Left renal cortex interstitium (tissue), 4 donors: ENCODE data around the gene CDT1. TPM values are rescaled to one million over a fixed set of nuclear protein-coding genes. Genes with fewer than 3 reads are reported as not detected.

ENCODE experiments used
- DNase-seq, 4 donors: peaks; one replicate each; pipeline ENCODE4 v3.0.0-alpha.2; 2013; ENCODE audit warnings: low read depth in 4 of 4, low spot score in 2 of 4, missing footprints in 1 of 4
- polyA plus RNA-seq, 4 donors: library from polyadenylated mRNA; unstranded; fragments of 120-200 nt; gene quantifications; one replicate each; pipeline ENCODE4 v1.2.1, GENCODE V29; 2013; ENCODE audit not compliant: insufficient read length in 4 of 4

CDT1 gene
- polyA plus RNA-seq, 4 donors = 9.5 to 26.8 (median 18.8) TPM

- no peak for DNase-seq
Observed at GRCh38 chr16:88834670-88835069, 31.1 kb downstream of the CDT1 start.

GRCh38 chr16:88835383-88835782, 31.8 kb downstream of the CDT1 start:
- DNase-seq = no peak

- DNase-seq = no peak
Observed at GRCh38 chr16:88835818-88836217, 32.2 kb downstream of the CDT1 start.

GRCh38 chr16:88836791-88837190, 33.2 kb downstream of the CDT1 start:
- DNase-seq = no peak

- DNase-seq = no peak
Observed at GRCh38 chr16:88837806-88838205, 34.2 kb downstream of the CDT1 start.

- DNase-seq = no peak
Observed at GRCh38 chr16:88838566-88838965, 35.0 kb downstream of the CDT1 start.

- DNase-seq = no peak
Observed at GRCh38 chr16:88839026-88839529, 35.5 kb downstream of the CDT1 start.

GRCh38 chr16:88839745-88840599, 36.4 kb downstream of the CDT1 start:
- no peak for DNase-seq

GRCh38 chr16:88840600-88841215, 37.1 kb downstream of the CDT1 start:
- no peak for DNase-seq

- no peak for DNase-seq
Observed at GRCh38 chr16:88841521-88842307, 38.1 kb downstream of the CDT1 start.

- DNase-seq = no peak
Observed at GRCh38 chr16:88842308-88842756, 38.7 kb downstream of the CDT1 start.

- no peak for DNase-seq
Observed at GRCh38 chr16:88842806-88843205, 39.2 kb downstream of the CDT1 start.

GRCh38 chr16:88843256-88843655, 39.7 kb downstream of the CDT1 start:
- no peak for DNase-seq

- DNase-seq = no peak
Observed at GRCh38 chr16:88844419-88845036, 40.9 kb downstream of the CDT1 start.

- no peak for DNase-seq
Observed at GRCh38 chr16:88846088-88846487, 42.5 kb downstream of the CDT1 start.

GRCh38 chr16:88847654-88848053, 44.1 kb downstream of the CDT1 start:
- DNase-seq = no peak

GRCh38 chr16:88848557-88848956, 45.0 kb downstream of the CDT1 start:
- DNase-seq = no peak

- no peak for DNase-seq
Observed at GRCh38 chr16:88850531-88851199, 47.1 kb downstream of the CDT1 start.

GRCh38 chr16:88851616-88852015, 48.0 kb downstream of the CDT1 start:
- DNase-seq = no peak

- no peak for DNase-seq
Observed at GRCh38 chr16:88853325-88853941, 49.8 kb downstream of the CDT1 start.
